GM13977 (cell line): ENCODE data around the gene NUDT3.

Source experiments
- DNase-seq: peaks from one replicate; pipeline ENCODE4 v3.0.0; 2012; ENCODE audit warnings: low spot score
- CTCF ChIP-seq: IDR thresholded peaks from 2 replicates; pipeline ENCODE4 v1.5.1; 2012; ENCODE audit warnings: mild to moderate bottlenecking, control low read depth; ENCODE audit not compliant: insufficient read depth; ENCODE audit errors: extremely low read depth, missing control alignments
- in situ Hi-C: fragments of 300-500 bp; cut with MboI; formaldehyde crosslinking; loops from one replicate; pipeline ENCODE4 v1.12.0; 2022; ENCODE audit warnings: low sequenced_read_pairs, low pct_unique_long_range_greater_than_20kb, mixed read lengths, inconsistent platforms; ENCODE audit not compliant: unreplicated experiment

NUDT3 gene

GRCh38 chr6:34284563-34285447, 107.7 kb downstream of the NUDT3 start:
- DNase-seq, result no peak
- TF ChIP-seq CTCF, result no peak
- in situ Hi-C loops, result no loop called here

- in situ Hi-C loops, result no loop called here
Measured at GRCh38 chr6:34281702-34282334, 110.7 kb downstream of the NUDT3 start.

GRCh38 chr6:34280216-34280615, 112.3 kb downstream of the NUDT3 start:
- in situ Hi-C loops, result no loop called here
- DNase-seq, result no peak

More at GRCh38 chr6:34281702-34282334, 110.7 kb downstream of the NUDT3 start:
- DNase-seq, result no peak
- no peak for TF ChIP-seq CTCF

GRCh38 chr6:34278833-34279232, 113.6 kb downstream of the NUDT3 start:
- in situ Hi-C loops, result no loop called here
- no peak for TF ChIP-seq CTCF
- no peak for DNase-seq

More at GRCh38 chr6:34280216-34280615, 112.3 kb downstream of the NUDT3 start:
- TF ChIP-seq CTCF, result no peak

GRCh38 chr6:34277763-34278112, 114.7 kb downstream of the NUDT3 start:
- in situ Hi-C loops, result no loop called here
- TF ChIP-seq CTCF, result no peak

GRCh38 chr6:34276881-34277762, 115.3 kb downstream of the NUDT3 start:
- TF ChIP-seq CTCF, result no peak
- in situ Hi-C loops, result no loop called here
- no peak for DNase-seq

More at GRCh38 chr6:34277763-34278112, 114.7 kb downstream of the NUDT3 start:
- DNase-seq, result no peak
